Measurements from ENCODE around the gene HHEX.
"Not testable (repeated sequence)": the region's sequence is repeated elsewhere in the genome, so short reads cannot be mapped to it uniquely, and the experiment has no call there.

HHEX gene

GRCh38 chr10:92689663-92690210, at the start of gene HHEX:
TSS of gene HHEX (plus strand) at chr10:92689955. CDS start at chr10:92689987, 32 bp downstream.
- DNase-seq = peak; percentile 16

GRCh38 chr10:92640107-92640506, 49.6 kb upstream of the HHEX start:
- no peak for DNase-seq

GRCh38 chr10:92641492-92641891, 48.3 kb upstream of the HHEX start:
- no peak for DNase-seq

GRCh38 chr10:92644921-92645320, 44.8 kb upstream of the HHEX start:
- no peak for DNase-seq

- DNase-seq = not testable (repeated sequence)
Observed at GRCh38 chr10:92650864-92651263, 38.9 kb upstream of the HHEX start.

- DNase-seq = no peak
Observed at GRCh38 chr10:92655426-92655825, 34.3 kb upstream of the HHEX start.

GRCh38 chr10:92656266-92656961, 33.3 kb upstream of the HHEX start:
- no peak for DNase-seq

GRCh38 chr10:92657024-92657423, 32.7 kb upstream of the HHEX start:
- no peak for DNase-seq

- DNase-seq = no peak
Observed at GRCh38 chr10:92662848-92663247, 26.9 kb upstream of the HHEX start.

GRCh38 chr10:92664322-92664721, 25.4 kb upstream of the HHEX start:
- DNase-seq = no peak

GRCh38 chr10:92667078-92667477, 22.7 kb upstream of the HHEX start:
- DNase-seq = no peak

- DNase-seq = no peak
Observed at GRCh38 chr10:92677708-92678107, 12.0 kb upstream of the HHEX start.

GRCh38 chr10:92678206-92678605, 11.5 kb upstream of the HHEX start:
- DNase-seq = no peak

- no peak for DNase-seq
Observed at GRCh38 chr10:92681306-92681834, 8.4 kb upstream of the HHEX start.

GRCh38 chr10:92688573-92688926, 1.2 kb upstream of the HHEX start:
- DNase-seq = no peak

- DNase-seq = no peak
Observed at GRCh38 chr10:92688927-92689662, 660 bp upstream of the HHEX start.

- DNase-seq = peak; percentile 57
Observed at GRCh38 chr10:92690211-92690914, 608 bp downstream of the HHEX start.

GRCh38 chr10:92690915-92691590, 1.3 kb downstream of the HHEX start:
- DNase-seq = no peak

- no peak for DNase-seq
Observed at GRCh38 chr10:92691591-92692079, 1.9 kb downstream of the HHEX start.

- DNase-seq = no peak
Observed at GRCh38 chr10:92692080-92692671, 2.4 kb downstream of the HHEX start.

GRCh38 chr10:92692697-92693533, 3.2 kb downstream of the HHEX start:
- DNase-seq = no peak

All from activated CD4-positive, alpha-beta T cell treated with anti-CD3 and anti-CD28 coated beads, Interleukin-2, amount 50 U/mL, for 1 hour (primary cell).